Nephron progenitor cell (in vitro differentiated cells): ENCODE results near the gene CFAP251.

Experiments used
- DNase-seq: peaks from one replicate; pipeline ENCODE4 v3.0.0; 2021
- H3K27ac Mint-ChIP-seq: 2 replicates; pipeline ENCODE4 v1.8.0; 2021; ENCODE audit warnings: mild to moderate bottlenecking, moderate library complexity, mixed read lengths
- H3K27me3 Mint-ChIP-seq: 2 replicates; pipeline ENCODE4 v1.8.0; 2021; ENCODE audit warnings: mild to moderate bottlenecking, low read depth, mixed read lengths; ENCODE audit not compliant: poor library complexity
- H3K36me3 Mint-ChIP-seq: 2 replicates; pipeline ENCODE4 v1.8.0; 2021; ENCODE audit warnings: low read depth, mixed read lengths
- H3K4me1 Mint-ChIP-seq: 2 replicates; pipeline ENCODE4 v1.8.0; 2021; ENCODE audit warnings: mixed read lengths
- H3K4me3 Mint-ChIP-seq: 2 replicates; pipeline ENCODE4 v1.8.0; 2021; ENCODE audit warnings: mild to moderate bottlenecking, moderate library complexity, mixed read lengths
- H3K9me3 Mint-ChIP-seq: 2 replicates; pipeline ENCODE4 v1.8.0; 2021; ENCODE audit warnings: mild to moderate bottlenecking, moderate library complexity, mixed read lengths
- TF ChIP-seq, protein P1 (sequence below): fragments of 200-600 bp; sonication (generic); IDR thresholded peaks from 2 replicates; pipeline ENCODE4 v1.5.0; 2021; ENCODE audit warnings: antibody characterized with exemption

The CFAP251 gene

DNA sequence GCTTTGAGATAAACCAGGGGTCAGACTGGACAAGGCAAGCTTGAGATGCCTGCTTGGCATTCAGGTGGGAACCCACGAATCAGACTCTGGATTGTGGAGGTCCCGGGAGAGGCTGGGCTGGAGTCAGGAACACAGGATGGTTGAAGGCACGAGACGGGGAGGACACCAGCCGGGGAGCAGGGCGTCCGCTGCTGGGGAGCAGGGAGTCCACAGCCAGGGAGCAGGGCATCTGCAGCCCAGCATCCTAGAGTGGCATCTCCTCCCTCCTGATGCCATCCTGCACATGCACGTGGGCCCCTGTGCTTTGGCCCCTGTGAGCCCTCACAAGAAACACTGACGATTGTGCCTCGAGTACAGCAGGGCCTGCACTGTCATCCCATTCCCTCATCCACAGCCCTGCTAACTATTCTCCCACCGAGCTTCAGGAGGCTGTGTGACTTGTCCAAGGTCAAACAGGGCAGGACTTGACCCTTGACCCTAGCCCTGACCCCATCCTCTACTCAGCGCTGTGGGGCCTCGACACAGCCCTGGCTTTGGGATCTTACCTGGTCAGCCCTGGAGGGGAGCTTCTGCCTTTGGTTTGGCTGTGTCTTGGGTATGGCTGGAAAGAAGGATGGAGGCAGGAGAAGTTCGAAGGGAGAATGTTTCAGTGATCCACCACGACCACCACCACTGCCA lies 45.1 kb downstream of the CFAP251 start:
- no peak for DNase-seq
- TF ChIP-seq, protein P1, sequence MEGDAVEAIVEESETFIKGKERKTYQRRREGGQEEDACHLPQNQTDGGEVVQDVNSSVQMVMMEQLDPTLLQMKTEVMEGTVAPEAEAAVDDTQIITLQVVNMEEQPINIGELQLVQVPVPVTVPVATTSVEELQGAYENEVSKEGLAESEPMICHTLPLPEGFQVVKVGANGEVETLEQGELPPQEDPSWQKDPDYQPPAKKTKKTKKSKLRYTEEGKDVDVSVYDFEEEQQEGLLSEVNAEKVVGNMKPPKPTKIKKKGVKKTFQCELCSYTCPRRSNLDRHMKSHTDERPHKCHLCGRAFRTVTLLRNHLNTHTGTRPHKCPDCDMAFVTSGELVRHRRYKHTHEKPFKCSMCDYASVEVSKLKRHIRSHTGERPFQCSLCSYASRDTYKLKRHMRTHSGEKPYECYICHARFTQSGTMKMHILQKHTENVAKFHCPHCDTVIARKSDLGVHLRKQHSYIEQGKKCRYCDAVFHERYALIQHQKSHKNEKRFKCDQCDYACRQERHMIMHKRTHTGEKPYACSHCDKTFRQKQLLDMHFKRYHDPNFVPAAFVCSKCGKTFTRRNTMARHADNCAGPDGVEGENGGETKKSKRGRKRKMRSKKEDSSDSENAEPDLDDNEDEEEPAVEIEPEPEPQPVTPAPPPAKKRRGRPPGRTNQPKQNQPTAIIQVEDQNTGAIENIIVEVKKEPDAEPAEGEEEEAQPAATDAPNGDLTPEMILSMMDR = no peak
- no peak overlapping the region for H3K4me3 Mint-ChIP-seq
- peaks cover 5% of the 10 kb centered on the region for H3K27me3 Mint-ChIP-seq
- H3K27ac Mint-ChIP-seq = no peak overlapping the region
- peaks cover 21% of the 10 kb centered on the region for H3K4me1 Mint-ChIP-seq
- H3K9me3 Mint-ChIP-seq = no peaks in the 10 kb centered on the region
- H3K36me3 Mint-ChIP-seq = peaks cover 12% of the 10 kb centered on the region

GRCh38 chr12:121964813-121965643 lies 46.6 kb downstream of the CFAP251 start:
- DNase-seq = no peak
- Mint-ChIP-seq H3K4me1 (peaks cover 15% of the 10 kb centered on the region), H3K27ac (no peak overlapping the region), H3K9me3 (no peaks in the 10 kb centered on the region), H3K36me3 (peaks cover 12% of the 10 kb centered on the region), H3K4me3 (no peak overlapping the region), H3K27me3 (peaks cover 5% of the 10 kb centered on the region)
- TF ChIP-seq, protein P1 = no peak

GRCh38 chr12:121966959-121967358 lies 48.6 kb downstream of the CFAP251 start:
- H3K27me3 Mint-ChIP-seq = peaks cover 5% of the 10 kb centered on the region
- peaks cover 14% of the 10 kb centered on the region for H3K36me3 Mint-ChIP-seq
- H3K4me3 Mint-ChIP-seq = no peak overlapping the region
- H3K9me3 Mint-ChIP-seq = peaks cover 6% of the 10 kb centered on the region
- TF ChIP-seq, protein P1 = no peak
- peaks cover 15% of the 10 kb centered on the region for H3K4me1 Mint-ChIP-seq
- DNase-seq = no peak
- H3K27ac Mint-ChIP-seq = no peak overlapping the region

- Mint-ChIP-seq H3K27me3 (no peaks in the 10 kb centered on the region), H3K27ac (no peak overlapping the region), H3K4me1 (peaks cover 3% of the 10 kb centered on the region), H3K36me3 (peaks cover 18% of the 10 kb centered on the region), H3K4me3 (no peak overlapping the region), H3K9me3 (peaks cover 19% of the 10 kb centered on the region)
- DNase-seq = no peak
- TF ChIP-seq, protein P1 = no peak
Observed at GRCh38 chr12:121968876-121969275, 50.5 kb downstream of the CFAP251 start.

DNA sequence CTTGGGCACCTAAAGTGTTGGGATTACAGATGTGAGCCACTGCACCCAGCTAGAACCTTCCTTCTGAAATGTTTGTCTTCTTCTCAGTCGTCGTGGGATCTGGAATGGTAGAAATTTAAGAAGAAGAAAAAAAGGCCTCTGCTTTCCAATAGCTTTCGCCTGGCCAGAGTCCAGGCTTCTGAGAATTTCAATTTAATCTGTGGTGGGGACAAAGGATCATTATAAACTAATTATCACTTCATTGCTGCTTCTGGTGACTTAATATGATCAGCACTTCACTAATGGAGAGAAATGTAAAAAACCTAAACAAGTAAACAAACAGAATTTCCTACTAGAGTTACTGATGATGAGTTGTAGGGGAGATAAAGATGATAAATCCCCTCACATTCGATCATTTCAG lies 51.3 kb downstream of the CFAP251 start:
- TF ChIP-seq, protein P1 = no peak
- H3K27ac Mint-ChIP-seq = no peak overlapping the region

More for the DNA sequence above, 51.3 kb downstream of the CFAP251 start:
- H3K36me3 Mint-ChIP-seq = peaks cover 24% of the 10 kb centered on the region
- no peaks in the 10 kb centered on the region for H3K27me3 Mint-ChIP-seq
- H3K4me3 Mint-ChIP-seq = no peak overlapping the region
- peaks cover 27% of the 10 kb centered on the region for H3K9me3 Mint-ChIP-seq
- H3K4me1 Mint-ChIP-seq = peaks cover 5% of the 10 kb centered on the region
- DNase-seq = no peak
